ENCODE measurements around the gene CGN.

Gene CGN

GRCh38 chr1:151509350-151510019 lies 1.7 kb upstream of the CGN start:
- no peak for TF ChIP-seq MAX (IDR thresholded peaks at IDR 0.05; ENCODE audit: low read depth, low read length)
- TF ChIP-seq POLR2A (IDR thresholded peaks at IDR 0.05; ENCODE audit: extremely low read depth, insufficient read length): no peak
- no peak for TF ChIP-seq MYC (IDR thresholded peaks at IDR 0.05; ENCODE audit: low read depth, low read length)
- TF ChIP-seq CTCF (IDR thresholded peaks at IDR 0.05; ENCODE audit: low read depth, low read length): no peak
- H3K4me3 ChIP-seq (ENCODE audit: low read depth, low read length): no peak overlapping the region
- no peak for DNase-seq (ENCODE audit: low read depth)

GRCh38 chr1:151510020-151510405 lies 1.2 kb upstream of the CGN start:
- DNase-seq (ENCODE audit: low read depth): no peak
- H3K4me3 ChIP-seq (ENCODE audit: low read depth, low read length): no peak overlapping the region
- TF ChIP-seq POLR2A (IDR thresholded peaks at IDR 0.05; ENCODE audit: extremely low read depth, insufficient read length): no peak
- no peak for TF ChIP-seq CTCF (IDR thresholded peaks at IDR 0.05; ENCODE audit: low read depth, low read length)
- TF ChIP-seq MYC (IDR thresholded peaks at IDR 0.05; ENCODE audit: low read depth, low read length): no peak
- TF ChIP-seq MAX (IDR thresholded peaks at IDR 0.05; ENCODE audit: low read depth, low read length): no peak

GRCh38 chr1:151510614-151510956 lies 602 bp upstream of the CGN start:
- no peak for TF ChIP-seq MAX (IDR thresholded peaks at IDR 0.05; ENCODE audit: low read depth, low read length)
- no peak for TF ChIP-seq CTCF (IDR thresholded peaks at IDR 0.05; ENCODE audit: low read depth, low read length)
- no peak for TF ChIP-seq POLR2A (IDR thresholded peaks at IDR 0.05; ENCODE audit: extremely low read depth, insufficient read length)
- no peak for TF ChIP-seq MYC (IDR thresholded peaks at IDR 0.05; ENCODE audit: low read depth, low read length)
- peak overlapping the region; percentile 37 for H3K4me3 ChIP-seq (ENCODE audit: low read depth, low read length)
- DNase-seq (ENCODE audit: low read depth): no peak

GRCh38 chr1:151511636-151512215 lies 539 bp downstream of the CGN start:
- H3K4me3 ChIP-seq (ENCODE audit: low read depth, low read length): peak overlapping the region; percentile 42
- DNase-seq (ENCODE audit: low read depth): peak; percentile 38
- TF ChIP-seq CTCF (IDR thresholded peaks at IDR 0.05; ENCODE audit: low read depth, low read length) (no peak), MAX (IDR thresholded peaks at IDR 0.05; ENCODE audit: low read depth, low read length) (no peak), POLR2A (IDR thresholded peaks at IDR 0.05; ENCODE audit: extremely low read depth, insufficient read length) (no peak), MYC (IDR thresholded peaks at IDR 0.05; ENCODE audit: low read depth, low read length) (no peak)

- DNase-seq (ENCODE audit: low read depth): no peak
- no peak for TF ChIP-seq MYC (IDR thresholded peaks at IDR 0.05; ENCODE audit: low read depth, low read length)
- TF ChIP-seq MAX (IDR thresholded peaks at IDR 0.05; ENCODE audit: low read depth, low read length): no peak
- no peak for TF ChIP-seq CTCF (IDR thresholded peaks at IDR 0.05; ENCODE audit: low read depth, low read length)
- no peak for TF ChIP-seq POLR2A (IDR thresholded peaks at IDR 0.05; ENCODE audit: extremely low read depth, insufficient read length)
- no peak overlapping the region for H3K4me3 ChIP-seq (ENCODE audit: low read depth, low read length)
These were observed 1.1 kb downstream of the CGN start for GRCh38 chr1:151512326-151512725.
